ENCODE measurements around the gene CNGB1.

DNA sequence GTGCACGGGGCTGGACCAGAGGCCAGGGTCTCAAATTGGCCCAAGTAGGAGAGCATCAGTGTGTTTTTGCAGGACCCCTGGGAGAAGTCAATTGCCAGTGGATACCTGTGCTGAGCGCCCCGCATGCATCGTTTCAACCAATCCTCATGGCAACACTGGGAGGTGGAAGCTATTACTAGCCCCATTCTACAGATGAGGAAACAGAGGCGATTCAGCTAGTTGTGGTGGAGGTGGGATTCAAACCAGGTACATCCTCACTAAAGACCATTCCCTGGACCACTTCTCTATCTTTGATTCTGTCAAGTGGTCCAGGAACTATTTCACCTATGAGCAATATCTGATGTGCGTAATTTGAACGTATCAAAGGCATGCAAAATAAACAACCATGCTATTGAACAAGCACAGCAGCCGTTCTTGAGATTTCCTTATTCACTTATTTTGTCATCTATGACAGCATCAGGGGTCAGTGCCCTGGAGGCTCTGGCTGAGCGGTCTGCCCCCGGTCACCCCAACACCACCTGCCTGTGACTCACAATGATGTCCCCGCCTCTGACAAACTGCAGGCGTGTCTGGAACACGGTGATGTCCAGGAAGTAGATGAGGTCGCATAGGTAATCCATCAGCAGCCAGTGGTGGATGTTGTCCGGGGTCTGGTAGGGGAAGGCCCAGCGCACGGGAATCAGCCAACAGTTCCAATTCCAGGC, 54.0 kb downstream of the CNGB1 start:
- TF ChIP-seq, protein P1, sequence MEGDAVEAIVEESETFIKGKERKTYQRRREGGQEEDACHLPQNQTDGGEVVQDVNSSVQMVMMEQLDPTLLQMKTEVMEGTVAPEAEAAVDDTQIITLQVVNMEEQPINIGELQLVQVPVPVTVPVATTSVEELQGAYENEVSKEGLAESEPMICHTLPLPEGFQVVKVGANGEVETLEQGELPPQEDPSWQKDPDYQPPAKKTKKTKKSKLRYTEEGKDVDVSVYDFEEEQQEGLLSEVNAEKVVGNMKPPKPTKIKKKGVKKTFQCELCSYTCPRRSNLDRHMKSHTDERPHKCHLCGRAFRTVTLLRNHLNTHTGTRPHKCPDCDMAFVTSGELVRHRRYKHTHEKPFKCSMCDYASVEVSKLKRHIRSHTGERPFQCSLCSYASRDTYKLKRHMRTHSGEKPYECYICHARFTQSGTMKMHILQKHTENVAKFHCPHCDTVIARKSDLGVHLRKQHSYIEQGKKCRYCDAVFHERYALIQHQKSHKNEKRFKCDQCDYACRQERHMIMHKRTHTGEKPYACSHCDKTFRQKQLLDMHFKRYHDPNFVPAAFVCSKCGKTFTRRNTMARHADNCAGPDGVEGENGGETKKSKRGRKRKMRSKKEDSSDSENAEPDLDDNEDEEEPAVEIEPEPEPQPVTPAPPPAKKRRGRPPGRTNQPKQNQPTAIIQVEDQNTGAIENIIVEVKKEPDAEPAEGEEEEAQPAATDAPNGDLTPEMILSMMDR (IDR thresholded peaks at IDR 0.05; ENCODE audit: poor library complexity, severe bottlenecking), result no peak
- TF ChIP-seq, protein P2, sequence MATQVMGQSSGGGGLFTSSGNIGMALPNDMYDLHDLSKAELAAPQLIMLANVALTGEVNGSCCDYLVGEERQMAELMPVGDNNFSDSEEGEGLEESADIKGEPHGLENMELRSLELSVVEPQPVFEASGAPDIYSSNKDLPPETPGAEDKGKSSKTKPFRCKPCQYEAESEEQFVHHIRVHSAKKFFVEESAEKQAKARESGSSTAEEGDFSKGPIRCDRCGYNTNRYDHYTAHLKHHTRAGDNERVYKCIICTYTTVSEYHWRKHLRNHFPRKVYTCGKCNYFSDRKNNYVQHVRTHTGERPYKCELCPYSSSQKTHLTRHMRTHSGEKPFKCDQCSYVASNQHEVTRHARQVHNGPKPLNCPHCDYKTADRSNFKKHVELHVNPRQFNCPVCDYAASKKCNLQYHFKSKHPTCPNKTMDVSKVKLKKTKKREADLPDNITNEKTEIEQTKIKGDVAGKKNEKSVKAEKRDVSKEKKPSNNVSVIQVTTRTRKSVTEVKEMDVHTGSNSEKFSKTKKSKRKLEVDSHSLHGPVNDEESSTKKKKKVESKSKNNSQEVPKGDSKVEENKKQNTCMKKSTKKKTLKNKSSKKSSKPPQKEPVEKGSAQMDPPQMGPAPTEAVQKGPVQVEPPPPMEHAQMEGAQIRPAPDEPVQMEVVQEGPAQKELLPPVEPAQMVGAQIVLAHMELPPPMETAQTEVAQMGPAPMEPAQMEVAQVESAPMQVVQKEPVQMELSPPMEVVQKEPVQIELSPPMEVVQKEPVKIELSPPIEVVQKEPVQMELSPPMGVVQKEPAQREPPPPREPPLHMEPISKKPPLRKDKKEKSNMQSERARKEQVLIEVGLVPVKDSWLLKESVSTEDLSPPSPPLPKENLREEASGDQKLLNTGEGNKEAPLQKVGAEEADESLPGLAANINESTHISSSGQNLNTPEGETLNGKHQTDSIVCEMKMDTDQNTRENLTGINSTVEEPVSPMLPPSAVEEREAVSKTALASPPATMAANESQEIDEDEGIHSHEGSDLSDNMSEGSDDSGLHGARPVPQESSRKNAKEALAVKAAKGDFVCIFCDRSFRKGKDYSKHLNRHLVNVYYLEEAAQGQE (IDR thresholded peaks at IDR 0.05; ENCODE audit: borderline replicate concordance), result no peak

Data from neural cell (in vitro differentiated cells).